Endodermal cell (in vitro differentiated cells): Measurements from ENCODE around the gene MPP2. TPM values are rescaled to one million over a fixed set of nuclear protein-coding genes. Genes with fewer than 3 reads are reported as not detected.
"Not testable (repeated sequence)": the region's sequence is repeated elsewhere in the genome, so short reads cannot be mapped to it uniquely, and the experiment has no call there.

ENCODE experiments used
- DNase-seq: peaks from one replicate; pipeline ENCODE4 v3.0.0-alpha.2; 2017
- H3K27ac ChIP-seq: 2 replicates; pipeline ENCODE4 v1.5.1; 2013; ENCODE audit warnings: mild to moderate bottlenecking, low read depth, low read length, moderate library complexity
- H3K27me3 ChIP-seq: 2 replicates; pipeline ENCODE4 v1.6.1; 2013; ENCODE audit warnings: mild to moderate bottlenecking, low read length, moderate library complexity; ENCODE audit not compliant: insufficient read depth, control insufficient read depth, poor library complexity, severe bottlenecking
- H3K36me3 ChIP-seq: 2 replicates; pipeline ENCODE4 v1.7.0; 2013; ENCODE audit warnings: mild to moderate bottlenecking, low read length, moderate library complexity; ENCODE audit not compliant: control insufficient read depth, insufficient read depth
- H3K4me1 ChIP-seq: one replicate; pipeline ENCODE4 v1.7.0; 2013; ENCODE audit warnings: low read length; ENCODE audit not compliant: control insufficient read depth, insufficient read depth
- H3K4me3 ChIP-seq: 2 replicates; pipeline ENCODE4 v1.5.1; 2013; ENCODE audit warnings: mild to moderate bottlenecking, low read length, moderate library complexity
- H3K9ac ChIP-seq: 2 replicates; pipeline ENCODE4 v1.6.1; 2013; ENCODE audit warnings: mild to moderate bottlenecking, low read length, moderate library complexity; ENCODE audit not compliant: poor library complexity, severe bottlenecking; ENCODE audit errors: extremely low read depth
- H3K9me3 ChIP-seq: 2 replicates; pipeline ENCODE4 v1.6.1; 2013; ENCODE audit warnings: mild to moderate bottlenecking, low read length, moderate library complexity; ENCODE audit not compliant: control insufficient read depth
- H3K27ac Mint-ChIP-seq: 2 replicates; pipeline ENCODE4 v1.8.0; 2020; ENCODE audit warnings: mixed read lengths
- H3K27me3 Mint-ChIP-seq: 2 replicates; pipeline ENCODE4 v1.8.0; 2021; ENCODE audit warnings: mild to moderate bottlenecking, mixed read lengths; ENCODE audit not compliant: insufficient read depth
- H3K36me3 Mint-ChIP-seq: 2 replicates; pipeline ENCODE4 v1.8.0; 2020; ENCODE audit warnings: low read depth, mixed read lengths
- H3K4me1 Mint-ChIP-seq: 2 replicates; pipeline ENCODE4 v1.8.0; 2020; ENCODE audit warnings: mixed read lengths
- H3K4me3 Mint-ChIP-seq: 2 replicates; pipeline ENCODE4 v1.8.0; 2020; ENCODE audit warnings: mild to moderate bottlenecking, moderate library complexity, mixed read lengths
- H3K9me3 Mint-ChIP-seq: 2 replicates; pipeline ENCODE4 v1.8.0; 2020; ENCODE audit warnings: mild to moderate bottlenecking, mixed read lengths
- WGBS, 2 experiments: methylation state at CpG; one replicate each; pipeline versions ENCODE4 v1.1.5 to v1.1.7; 2013; ENCODE audit warnings: missing lambda C conversion rate in 2 of 2, mixed read lengths in 1 of 2; ENCODE audit not compliant: insufficient coverage in 1 of 2, insufficient read length in 1 of 2; 5-methylcytosine and 5-hydroxymethylcytosine counted together
- total RNA-seq, 2 donors: library from RNA; stranded (reverse); fragmentation: NEBNext Ultra II Directional in 1 of 2; extraction: Animal tissue kit (Norgen Biotek cat#: 25700) in 1 of 2; gene quantifications; 2 replicates in 1 of 2; 3 replicates in 1 of 2; pipeline ENCODE4 v1.2.1, GENCODE V29; 2021
- TF ChIP-seq, protein P1 (sequence below): fragments of 200-600 bp; sonication (generic); conservative IDR thresholded peaks from 2 replicates; pipeline ENCODE4 v1.5.0; 2021; ENCODE audit warnings: antibody characterized with exemption, mild to moderate bottlenecking

MPP2 gene
- total RNA-seq, 2 donors from 2014 or later = 16.2 to 18.3 TPM

DNA sequence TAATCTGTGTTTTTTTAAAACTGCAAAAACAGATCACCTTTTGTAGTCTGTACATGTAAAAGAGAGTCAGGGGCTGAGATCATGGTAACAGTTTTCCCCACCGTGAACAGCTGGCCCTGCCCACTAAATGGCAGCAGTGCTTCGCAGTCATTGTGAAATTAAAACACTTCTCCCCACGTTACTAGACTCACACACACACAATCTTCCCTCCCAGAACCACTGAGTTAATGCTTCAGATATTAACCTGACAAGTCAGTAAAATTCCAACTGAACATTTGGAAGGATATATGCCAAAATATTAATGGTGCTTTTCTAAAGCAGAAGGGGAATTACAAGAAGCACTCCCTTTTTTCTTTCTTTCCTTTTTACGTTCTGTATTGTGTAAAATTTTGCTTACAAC lies 61.6 kb downstream of the MPP2 start:
- H3K27ac ChIP-seq = no peak overlapping the region
- H3K4me3 Mint-ChIP-seq = no peak overlapping the region
- no peaks in the 10 kb centered on the region for H3K9me3 Mint-ChIP-seq

DNA sequence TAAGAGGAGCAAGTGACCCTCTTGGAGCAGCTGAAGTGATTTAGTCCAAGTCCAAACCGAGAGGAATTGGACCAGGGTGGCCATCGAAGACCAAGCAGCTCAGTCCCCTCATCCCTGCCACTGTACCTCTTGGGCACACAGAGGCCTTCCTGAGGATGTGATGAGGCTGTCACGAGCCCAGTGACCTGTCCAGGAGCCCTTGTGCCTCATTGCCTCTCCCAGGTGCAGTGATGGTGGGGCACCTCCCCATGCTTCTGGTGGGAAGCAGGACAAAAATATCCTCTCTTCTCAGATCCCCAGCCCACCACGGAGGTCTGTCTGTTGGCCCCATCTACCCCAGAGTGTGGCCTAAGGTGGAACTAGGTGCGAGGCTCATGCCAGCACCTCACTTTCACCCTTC lies 63.1 kb downstream of the MPP2 start:
- H3K36me3 Mint-ChIP-seq = no peaks in the 10 kb centered on the region
- 86 to 93% methylated on average over 4 to 5 of the region's 5 CpGs for WGBS, 2 experiments
- no peak overlapping the region for H3K27ac Mint-ChIP-seq
- no peak for DNase-seq
- Histone ChIP-seq H3K27me3 (no peaks in the 10 kb centered on the region), H3K4me3 (no peak overlapping the region), H3K27ac (no peak overlapping the region), H3K36me3 (no peaks in the 10 kb centered on the region), H3K9ac (no peak overlapping the region), H3K9me3 (no peaks in the 10 kb centered on the region), H3K4me1 (no peaks in the 10 kb centered on the region)
- no peaks in the 10 kb centered on the region for H3K9me3 Mint-ChIP-seq
- TF ChIP-seq, protein P1, sequence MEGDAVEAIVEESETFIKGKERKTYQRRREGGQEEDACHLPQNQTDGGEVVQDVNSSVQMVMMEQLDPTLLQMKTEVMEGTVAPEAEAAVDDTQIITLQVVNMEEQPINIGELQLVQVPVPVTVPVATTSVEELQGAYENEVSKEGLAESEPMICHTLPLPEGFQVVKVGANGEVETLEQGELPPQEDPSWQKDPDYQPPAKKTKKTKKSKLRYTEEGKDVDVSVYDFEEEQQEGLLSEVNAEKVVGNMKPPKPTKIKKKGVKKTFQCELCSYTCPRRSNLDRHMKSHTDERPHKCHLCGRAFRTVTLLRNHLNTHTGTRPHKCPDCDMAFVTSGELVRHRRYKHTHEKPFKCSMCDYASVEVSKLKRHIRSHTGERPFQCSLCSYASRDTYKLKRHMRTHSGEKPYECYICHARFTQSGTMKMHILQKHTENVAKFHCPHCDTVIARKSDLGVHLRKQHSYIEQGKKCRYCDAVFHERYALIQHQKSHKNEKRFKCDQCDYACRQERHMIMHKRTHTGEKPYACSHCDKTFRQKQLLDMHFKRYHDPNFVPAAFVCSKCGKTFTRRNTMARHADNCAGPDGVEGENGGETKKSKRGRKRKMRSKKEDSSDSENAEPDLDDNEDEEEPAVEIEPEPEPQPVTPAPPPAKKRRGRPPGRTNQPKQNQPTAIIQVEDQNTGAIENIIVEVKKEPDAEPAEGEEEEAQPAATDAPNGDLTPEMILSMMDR = no peak
- H3K4me3 Mint-ChIP-seq = no peak overlapping the region
- peaks cover 21% of the 10 kb centered on the region for H3K27me3 Mint-ChIP-seq
- no peaks in the 10 kb centered on the region for H3K4me1 Mint-ChIP-seq

More for the DNA sequence above, 61.6 kb downstream of the MPP2 start:
- TF ChIP-seq, protein P1 = no peak
- Mint-ChIP-seq H3K27ac (no peak overlapping the region), H3K4me1 (no peaks in the 10 kb centered on the region), H3K36me3 (no peaks in the 10 kb centered on the region), H3K27me3 (peaks cover 17% of the 10 kb centered on the region)
- Histone ChIP-seq H3K4me3 (no peak overlapping the region), H3K36me3 (no peaks in the 10 kb centered on the region), H3K4me1 (no peaks in the 10 kb centered on the region), H3K27me3 (no peaks in the 10 kb centered on the region), H3K9ac (no peak overlapping the region), H3K9me3 (no peaks in the 10 kb centered on the region)
- no peak for DNase-seq
- 85 to 100% methylated on average over 3 to 4 of the region's 4 CpGs for WGBS, 2 experiments

DNA sequence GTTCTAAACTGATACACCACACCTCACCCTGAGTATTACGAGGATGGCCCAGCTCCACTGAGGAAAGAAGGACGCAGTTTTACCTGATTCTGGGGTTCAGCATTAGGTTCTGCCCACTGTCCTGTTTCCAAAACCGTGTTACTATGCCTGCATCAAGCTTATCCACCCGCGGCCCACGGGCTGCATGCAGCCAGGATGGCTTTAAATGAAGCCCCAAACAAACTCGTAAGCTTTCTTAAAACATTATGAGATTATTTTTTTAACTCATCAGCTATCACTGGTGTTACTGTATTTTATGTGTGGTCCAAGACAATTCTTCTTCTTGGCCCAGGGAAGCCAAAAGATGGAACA lies 64.4 kb downstream of the MPP2 start:
- no peaks in the 10 kb centered on the region for H3K27me3 ChIP-seq
- Mint-ChIP-seq H3K27ac (no peak overlapping the region), H3K4me1 (no peaks in the 10 kb centered on the region), H3K27me3 (peaks cover 10% of the 10 kb centered on the region), H3K9me3 (no peaks in the 10 kb centered on the region), H3K36me3 (no peaks in the 10 kb centered on the region), H3K4me3 (no peak overlapping the region)
- no peak overlapping the region for H3K4me3 ChIP-seq
- 78 to 86% methylated on average over 3 to 7 of the region's 7 CpGs for WGBS, 2 experiments
- H3K27ac ChIP-seq = no peak overlapping the region
- H3K9ac ChIP-seq = no peak overlapping the region
- TF ChIP-seq, protein P1 = no peak
- no peaks in the 10 kb centered on the region for H3K9me3 ChIP-seq
- no peaks in the 10 kb centered on the region for H3K4me1 ChIP-seq
- no peak for DNase-seq
- H3K36me3 ChIP-seq = no peaks in the 10 kb centered on the region

DNA sequence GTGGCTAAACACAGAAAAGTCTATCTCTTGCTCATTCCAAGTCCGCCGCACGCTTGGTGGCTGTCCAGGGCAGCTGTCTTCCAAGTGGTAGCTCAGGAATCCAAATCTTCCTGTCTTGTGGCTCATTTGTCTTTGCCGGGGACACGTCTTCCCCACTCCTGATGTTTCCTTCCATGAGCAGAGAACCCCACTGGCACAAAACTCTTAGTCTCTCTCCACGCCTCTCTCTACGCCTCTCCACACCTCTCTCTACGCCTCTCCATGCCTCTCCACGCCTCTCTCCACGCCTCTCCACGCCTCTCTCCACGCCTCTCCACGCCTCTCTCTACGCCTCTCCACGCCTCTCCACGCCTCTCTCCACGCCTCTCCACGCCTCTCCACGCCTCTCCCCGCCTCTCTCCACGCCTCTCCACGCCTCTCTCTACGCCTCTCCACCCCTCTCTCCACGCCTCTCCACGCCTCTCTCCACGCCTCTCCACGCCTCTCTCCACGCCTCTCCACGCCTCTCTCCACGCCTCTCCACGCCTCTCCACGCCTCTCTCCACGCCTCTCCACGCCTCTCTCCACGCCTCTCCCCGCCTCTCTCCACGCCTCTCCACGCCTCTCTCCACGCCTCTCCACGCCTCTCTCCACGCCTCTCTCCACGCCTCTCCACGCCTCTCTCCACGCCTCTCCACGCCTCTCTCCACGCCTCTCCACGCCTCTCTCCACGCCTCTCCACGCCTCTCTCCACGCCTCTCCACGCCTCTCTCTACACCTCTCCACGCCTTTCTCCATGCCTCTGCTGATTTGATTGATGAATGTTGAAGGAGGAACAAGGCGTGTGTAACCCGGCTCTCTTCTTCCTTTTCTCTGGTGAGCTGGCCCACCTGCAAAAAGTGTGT lies 65.0 kb downstream of the MPP2 start:
- H3K4me1 Mint-ChIP-seq, H3K27ac ChIP-seq, H3K4me3 ChIP-seq, H3K27ac Mint-ChIP-seq, H3K9me3 Mint-ChIP-seq, H3K36me3 Mint-ChIP-seq, DNase-seq, H3K9ac ChIP-seq, H3K4me1 ChIP-seq, H3K27me3 Mint-ChIP-seq, H3K9me3 ChIP-seq, H3K27me3 ChIP-seq, H3K36me3 ChIP-seq, H3K4me3 Mint-ChIP-seq: not testable (repeated sequence)
- WGBS, 2 experiments = 95 to 98% methylated on average over 13 to 14 of the region's 54 CpGs
